HG03139 (cell line): Measurements from ENCODE around the gene THSD4.

Experiments used
- ATAC-seq: cut with Tn5 transposase; IDR thresholded peaks from one replicate; pipeline ENCODE4 v1.9.1; 2021; ENCODE audit not compliant: unreplicated experiment

The THSD4 gene

DNA sequence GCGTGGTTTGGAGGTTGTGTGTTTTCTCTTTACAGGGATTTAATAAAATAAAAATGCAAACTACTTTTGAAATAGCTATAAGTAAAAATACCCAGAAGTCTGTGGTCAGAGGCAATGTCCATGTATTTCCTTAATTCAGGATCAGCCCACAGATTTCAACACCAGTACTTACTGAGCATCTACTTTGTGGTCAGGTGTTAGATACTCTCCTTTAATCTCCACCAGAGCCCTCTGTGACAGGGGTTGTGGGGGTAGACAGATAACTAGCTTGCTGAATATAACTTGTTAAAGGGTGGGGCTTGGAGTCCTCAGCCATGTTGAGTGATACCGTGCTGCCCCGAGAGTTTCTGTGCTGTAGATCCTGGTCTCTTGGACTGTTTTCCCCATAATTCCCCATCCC, 451.0 kb downstream of the THSD4 start:
- ATAC-seq = no peak

DNA sequence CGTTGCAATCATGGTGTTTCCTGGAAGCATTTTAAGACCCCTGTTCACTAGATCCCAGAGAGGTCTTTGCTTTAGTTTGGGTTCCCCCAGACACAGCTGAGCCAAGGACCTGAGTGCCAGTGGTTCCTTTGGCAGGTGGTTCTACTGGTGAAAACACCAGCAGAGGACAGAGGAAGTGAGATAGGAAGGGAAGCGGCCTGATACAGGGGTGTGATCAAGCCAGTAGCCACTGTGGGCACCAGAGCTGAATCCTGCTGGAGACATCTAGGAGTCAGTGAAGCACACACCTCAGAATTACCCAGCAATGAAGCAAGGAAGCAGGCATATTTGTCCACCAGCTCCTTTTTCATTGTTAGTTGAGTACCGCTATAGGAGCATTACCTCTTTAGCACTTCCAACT, 451.9 kb downstream of the THSD4 start:
- no peak for ATAC-seq

GRCh38 chr15:71568227-71568626, 453.0 kb downstream of the THSD4 start:
- ATAC-seq = no peak

DNA sequence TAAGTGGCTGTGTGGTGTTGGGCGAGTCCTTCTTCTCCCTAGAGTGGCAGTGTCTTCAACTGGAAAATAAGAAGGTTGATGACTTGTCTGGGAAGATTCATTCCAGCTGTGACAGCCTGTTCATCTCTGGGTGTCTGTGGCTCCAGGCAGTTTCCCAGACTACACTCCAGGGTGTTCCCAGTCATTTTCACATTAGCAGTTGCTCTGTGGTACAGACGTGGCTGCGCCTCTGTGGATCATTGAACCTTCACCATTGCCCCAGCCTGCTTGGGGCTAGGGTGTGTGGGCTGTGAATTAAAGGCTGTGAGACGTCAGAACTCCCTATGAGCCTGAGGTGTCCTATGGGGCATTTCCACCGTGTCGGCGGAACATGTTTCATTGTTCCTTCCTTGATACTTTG, 455.5 kb downstream of the THSD4 start:
- ATAC-seq = no peak

DNA sequence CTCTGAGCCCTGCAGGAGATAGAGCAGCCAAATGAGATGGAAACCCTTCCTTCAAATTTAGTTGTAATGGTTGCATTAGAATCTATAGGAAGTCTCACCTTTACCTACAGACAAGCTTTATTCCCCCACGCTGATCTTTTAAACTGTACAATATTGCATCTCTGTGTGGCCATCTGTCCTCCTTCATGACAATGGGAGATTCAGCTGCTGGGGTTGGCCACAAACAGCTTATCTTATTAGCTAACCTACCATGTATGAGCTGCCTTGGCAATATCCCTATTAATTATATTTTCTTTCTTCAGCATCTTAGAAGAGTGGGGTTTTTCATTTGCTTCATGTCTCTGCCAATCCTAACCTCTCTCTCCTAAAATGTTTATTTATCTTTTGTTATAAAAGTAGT, 456.4 kb downstream of the THSD4 start:
- no peak for ATAC-seq

DNA sequence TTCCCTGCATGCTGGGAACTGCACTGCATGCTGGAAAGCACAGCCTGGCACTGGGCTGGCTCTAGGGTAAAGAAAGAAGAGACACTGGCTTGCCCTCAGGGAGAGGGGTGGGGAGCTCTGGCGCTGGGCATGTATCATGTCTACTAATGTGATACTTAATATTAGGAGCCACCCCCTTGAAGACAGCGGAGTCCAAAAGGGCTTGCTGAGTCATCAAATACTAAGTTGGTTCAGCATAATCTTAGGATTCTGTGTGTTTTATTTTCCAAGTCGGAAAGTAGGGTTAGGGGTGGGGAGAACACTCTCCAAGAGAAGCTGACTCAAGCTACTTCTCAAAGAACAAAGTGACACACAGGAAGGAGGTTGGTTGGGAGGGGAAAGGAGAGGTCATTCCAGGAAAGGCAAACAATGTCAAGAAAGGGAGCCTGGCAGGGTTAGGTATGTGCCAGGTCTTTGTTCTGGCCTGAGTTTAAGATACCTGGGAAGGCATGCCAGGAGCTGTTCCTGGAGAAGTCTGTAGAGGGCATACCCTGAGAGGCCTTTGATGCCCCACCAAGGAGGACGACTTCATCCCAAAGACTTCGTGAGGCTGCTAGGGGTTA, 457.3 kb downstream of the THSD4 start:
- ATAC-seq = no peak

DNA sequence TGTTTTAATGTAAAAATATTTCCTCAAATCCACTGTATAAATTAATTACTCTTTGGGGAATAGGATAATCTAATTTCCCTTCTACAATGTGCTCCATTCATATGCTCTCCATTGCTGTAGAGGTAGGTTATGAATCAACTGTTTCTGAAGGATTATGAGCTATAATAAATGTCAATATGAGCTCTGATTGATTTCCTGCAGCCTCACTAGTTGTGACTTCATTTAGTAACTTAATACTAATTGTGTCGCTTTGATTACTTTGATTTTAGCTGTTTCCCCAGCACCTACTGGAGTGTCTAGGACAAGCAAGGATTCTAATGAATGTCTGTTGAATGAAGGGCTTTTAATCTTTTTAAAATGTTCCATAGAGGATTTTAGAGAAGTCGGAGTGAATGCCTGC, 458.3 kb downstream of the THSD4 start:
- ATAC-seq = no peak

DNA sequence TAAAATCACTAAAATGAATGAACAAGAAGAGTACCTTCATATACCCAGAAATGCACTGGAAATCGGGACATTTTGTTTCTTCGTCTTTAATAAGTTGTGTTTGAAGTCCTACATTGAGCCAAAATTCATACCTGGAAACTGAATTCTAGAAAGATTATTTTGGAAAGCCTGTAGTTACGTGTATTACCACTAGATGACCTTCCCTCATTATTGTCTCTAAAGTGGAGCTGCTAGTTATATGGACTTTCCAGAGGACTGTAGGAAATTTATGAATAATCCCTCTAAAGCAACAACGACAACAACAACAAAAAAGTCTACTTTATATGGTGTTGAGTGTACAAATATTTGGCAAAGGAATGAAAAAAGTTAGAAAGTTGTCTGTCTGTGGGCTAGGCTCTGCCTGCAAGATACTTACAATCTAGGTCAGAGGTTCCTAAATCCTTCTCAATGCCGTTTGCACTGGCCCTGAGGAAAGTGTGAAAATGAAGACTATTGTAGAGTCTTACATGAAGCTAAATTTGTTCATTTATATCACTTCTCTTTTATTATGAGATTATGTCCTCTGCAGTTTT, 460.3 kb downstream of the THSD4 start:
- ATAC-seq = no peak

- ATAC-seq = no peak
Measured at GRCh38 chr15:71577071-71577470, 461.8 kb downstream of the THSD4 start.

DNA sequence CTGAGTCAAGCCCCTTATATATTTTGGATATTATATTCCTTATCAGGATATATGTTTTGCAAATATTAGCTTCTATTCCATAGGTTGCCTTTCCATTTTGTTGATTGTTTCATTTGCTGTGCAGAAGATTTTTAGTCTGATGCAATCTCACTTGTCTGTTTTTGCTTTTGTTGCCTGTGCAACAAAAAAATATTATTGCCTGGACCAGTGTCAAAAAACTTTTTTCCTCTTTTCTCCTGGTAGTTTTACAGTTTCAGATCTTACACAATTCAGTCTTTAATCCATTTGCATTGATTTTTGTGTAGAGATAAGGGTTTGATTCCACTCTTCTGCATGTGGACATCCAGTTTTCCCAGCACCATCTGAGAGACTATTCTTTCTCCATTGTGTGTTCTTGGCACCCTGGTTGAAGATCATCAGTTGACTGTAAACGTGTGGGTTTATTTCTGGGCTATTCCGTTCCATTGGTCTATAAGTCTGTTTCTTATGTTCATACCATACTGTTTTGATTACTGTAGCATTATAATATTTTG, 466.2 kb downstream of the THSD4 start:
- no peak for ATAC-seq

DNA sequence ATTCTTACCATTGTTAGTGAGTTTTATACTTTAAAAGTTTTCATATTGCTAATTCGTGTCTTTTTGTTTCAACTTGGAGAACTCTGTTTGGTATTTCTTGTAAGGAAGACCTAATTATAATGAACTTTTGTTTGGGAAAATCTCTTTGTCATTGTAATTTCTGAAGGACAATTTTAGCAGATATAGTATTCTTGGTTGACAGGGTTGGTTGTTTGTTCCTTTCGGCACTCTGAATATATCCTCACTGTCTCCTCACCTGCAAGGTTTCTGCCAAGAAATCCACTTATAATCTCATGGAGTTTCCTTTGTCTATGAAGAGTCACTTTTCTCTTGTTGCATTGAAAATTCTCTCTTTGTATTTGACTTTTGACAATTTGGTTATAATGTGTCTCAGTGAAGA, 469.9 kb downstream of the THSD4 start:
- ATAC-seq = no peak

GRCh38 chr15:71586463-71586862, 471.2 kb downstream of the THSD4 start:
- ATAC-seq = no peak

GRCh38 chr15:71588746-71589145, 473.5 kb downstream of the THSD4 start:
- no peak for ATAC-seq

GRCh38 chr15:71591057-71591456, 475.8 kb downstream of the THSD4 start:
- no peak for ATAC-seq

DNA sequence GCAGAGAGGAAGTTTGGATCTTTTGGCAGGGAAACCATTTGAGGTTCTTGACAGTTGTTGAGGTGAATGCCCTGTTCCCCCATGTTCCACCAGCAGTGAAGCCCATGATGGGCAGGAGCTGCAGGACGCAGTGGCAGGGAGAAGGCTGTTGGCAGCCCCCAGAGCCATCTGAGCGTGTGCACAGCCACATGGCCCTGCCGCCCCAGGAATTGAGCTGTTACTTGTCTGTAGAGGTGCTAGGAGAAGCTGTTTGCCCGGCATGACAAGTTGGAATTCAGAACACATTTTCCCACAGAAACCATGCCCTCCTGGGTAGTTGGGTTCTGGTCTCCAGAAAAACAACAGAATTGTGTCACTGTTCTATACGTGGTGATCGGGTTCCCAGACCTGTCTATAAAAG, 476.9 kb downstream of the THSD4 start:
- ATAC-seq = no peak

GRCh38 chr15:71595846-71596553, 480.7 kb downstream of the THSD4 start:
- no peak for ATAC-seq

DNA sequence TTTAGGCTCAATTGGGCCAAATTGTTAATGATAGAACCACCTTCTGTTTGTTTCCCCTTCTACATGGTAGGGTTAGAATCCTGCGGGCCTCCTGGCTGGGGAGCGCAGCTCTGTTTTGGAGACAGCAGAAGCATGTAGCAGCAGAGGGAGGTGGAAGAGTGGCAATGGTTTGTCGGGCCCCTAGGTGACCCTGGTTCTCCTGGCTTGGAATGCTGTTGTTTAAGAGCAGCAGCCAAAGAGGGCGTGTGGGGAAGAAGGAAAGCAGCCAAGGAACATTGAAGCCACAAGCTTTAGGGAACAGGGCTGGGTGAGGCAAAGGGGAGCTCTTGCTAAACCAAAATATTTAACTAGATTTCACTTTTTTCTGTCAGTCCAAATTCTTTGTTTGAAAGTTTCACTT, 481.4 kb downstream of the THSD4 start:
- ATAC-seq = no peak

GRCh38 chr15:71597126-71597525, 481.9 kb downstream of the THSD4 start:
- ATAC-seq = no peak

GRCh38 chr15:71597637-71598036, 482.4 kb downstream of the THSD4 start:
- no peak for ATAC-seq

- no peak for ATAC-seq
Measured at GRCh38 chr15:71598741-71599140, 483.5 kb downstream of the THSD4 start.

DNA sequence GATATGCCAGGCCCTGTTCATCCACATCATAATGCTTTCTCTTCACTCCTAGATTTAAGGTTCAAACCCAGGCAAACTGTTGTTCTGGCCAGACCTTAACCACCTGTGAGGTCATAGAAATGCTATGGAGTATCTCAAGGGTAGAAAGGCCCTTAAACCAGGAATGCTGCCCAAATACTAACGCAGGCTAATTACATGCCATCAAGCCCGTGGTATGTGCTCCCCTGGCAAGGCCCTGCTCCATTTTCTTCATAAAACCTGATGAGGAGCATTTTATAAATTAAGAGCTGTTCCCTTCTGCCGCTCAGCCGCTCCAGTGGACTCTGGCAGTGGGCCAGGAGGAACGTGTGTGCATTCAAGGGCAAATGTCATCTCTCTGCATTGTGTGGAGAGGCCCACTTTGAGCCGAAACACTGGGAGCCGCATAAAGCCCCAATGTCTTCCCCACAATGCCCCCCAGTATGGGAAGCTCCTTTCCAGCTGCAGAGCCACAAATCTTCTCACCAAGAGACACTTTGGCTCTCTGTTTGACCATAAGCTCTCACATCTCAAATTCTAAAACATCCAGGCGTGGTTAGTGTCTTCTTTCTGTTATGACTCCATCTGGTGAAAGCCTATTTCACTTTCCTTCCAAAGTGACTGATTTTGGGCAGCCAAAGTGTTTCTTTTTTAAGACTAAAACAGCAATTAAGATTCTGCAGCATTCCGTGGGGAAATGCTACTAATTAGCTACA, 484.3 kb downstream of the THSD4 start:
- no peak for ATAC-seq

GRCh38 chr15:71600237-71600636, 485.0 kb downstream of the THSD4 start:
- ATAC-seq = no peak
